Measurements from ENCODE around the gene ANO1. TPM values are rescaled to one million over a fixed set of nuclear protein-coding genes. Genes with fewer than 3 reads are reported as not detected.

Gene ANO1
- total RNA-seq, 6 experiments from 2014 or later: not detected

- no peaks in the 10 kb centered on the region for H3K4me1 Mint-ChIP-seq (ENCODE audit: low read depth)
- DNase-seq: no peak
- no peaks in the 10 kb centered on the region for H3K9me3 Mint-ChIP-seq
- H3K4me3 Mint-ChIP-seq: no peak overlapping the region
- H3K27ac Mint-ChIP-seq: no peak overlapping the region
- TF ChIP-seq, protein P1, sequence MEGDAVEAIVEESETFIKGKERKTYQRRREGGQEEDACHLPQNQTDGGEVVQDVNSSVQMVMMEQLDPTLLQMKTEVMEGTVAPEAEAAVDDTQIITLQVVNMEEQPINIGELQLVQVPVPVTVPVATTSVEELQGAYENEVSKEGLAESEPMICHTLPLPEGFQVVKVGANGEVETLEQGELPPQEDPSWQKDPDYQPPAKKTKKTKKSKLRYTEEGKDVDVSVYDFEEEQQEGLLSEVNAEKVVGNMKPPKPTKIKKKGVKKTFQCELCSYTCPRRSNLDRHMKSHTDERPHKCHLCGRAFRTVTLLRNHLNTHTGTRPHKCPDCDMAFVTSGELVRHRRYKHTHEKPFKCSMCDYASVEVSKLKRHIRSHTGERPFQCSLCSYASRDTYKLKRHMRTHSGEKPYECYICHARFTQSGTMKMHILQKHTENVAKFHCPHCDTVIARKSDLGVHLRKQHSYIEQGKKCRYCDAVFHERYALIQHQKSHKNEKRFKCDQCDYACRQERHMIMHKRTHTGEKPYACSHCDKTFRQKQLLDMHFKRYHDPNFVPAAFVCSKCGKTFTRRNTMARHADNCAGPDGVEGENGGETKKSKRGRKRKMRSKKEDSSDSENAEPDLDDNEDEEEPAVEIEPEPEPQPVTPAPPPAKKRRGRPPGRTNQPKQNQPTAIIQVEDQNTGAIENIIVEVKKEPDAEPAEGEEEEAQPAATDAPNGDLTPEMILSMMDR (IDR thresholded peaks at IDR 0.05): no peak
- H3K36me3 Mint-ChIP-seq (ENCODE audit: low read depth): no peaks in the 10 kb centered on the region
- peaks cover 50% of the 10 kb centered on the region for H3K27me3 Mint-ChIP-seq (ENCODE audit: insufficient read depth)
These were observed 104.9 kb downstream of the ANO1 start for GRCh38 chr11:70183032-70183431.

GRCh38 chr11:70183483-70184176 lies 105.5 kb downstream of the ANO1 start:
- Mint-ChIP-seq H3K4me1 (ENCODE audit: low read depth) (no peaks in the 10 kb centered on the region), H3K27me3 (ENCODE audit: insufficient read depth) (peaks cover 50% of the 10 kb centered on the region), H3K4me3 (no peak overlapping the region), H3K27ac (no peak overlapping the region), H3K9me3 (no peaks in the 10 kb centered on the region), H3K36me3 (ENCODE audit: low read depth) (no peaks in the 10 kb centered on the region)
- TF ChIP-seq, protein P1 (IDR thresholded peaks at IDR 0.05): no peak
- no peak for DNase-seq

DNA sequence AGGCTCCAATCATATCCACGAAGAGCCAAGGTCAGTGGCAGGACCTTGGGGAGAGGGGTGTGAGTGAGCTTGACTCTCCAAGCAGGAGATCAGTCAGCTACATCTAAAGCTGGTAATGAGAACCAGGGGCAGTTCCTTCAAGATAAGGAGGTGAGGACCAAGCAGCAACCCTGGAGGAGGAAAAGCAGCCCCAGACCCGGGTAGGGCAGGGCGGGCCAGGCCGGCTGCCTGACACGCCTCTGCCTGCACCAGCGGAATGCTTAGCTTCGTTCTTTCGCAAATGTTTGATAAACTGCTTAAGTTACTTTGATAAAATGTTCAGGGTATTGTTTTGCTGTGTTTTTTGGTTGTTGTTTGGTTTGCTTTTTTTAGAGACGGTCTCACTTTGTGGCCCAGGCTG lies 106.3 kb downstream of the ANO1 start:
- TF ChIP-seq, protein P1 (IDR thresholded peaks at IDR 0.05): no peak
- no peaks in the 10 kb centered on the region for H3K9me3 Mint-ChIP-seq
- H3K36me3 Mint-ChIP-seq (ENCODE audit: low read depth): no peaks in the 10 kb centered on the region
- H3K4me1 Mint-ChIP-seq (ENCODE audit: low read depth): no peaks in the 10 kb centered on the region
- H3K27me3 Mint-ChIP-seq (ENCODE audit: insufficient read depth): peaks cover 46% of the 10 kb centered on the region
- DNase-seq: no peak
- H3K4me3 Mint-ChIP-seq: no peak overlapping the region
- H3K27ac Mint-ChIP-seq: no peak overlapping the region

- Mint-ChIP-seq H3K36me3 (ENCODE audit: low read depth) (no peaks in the 10 kb centered on the region), H3K27me3 (ENCODE audit: insufficient read depth) (peaks cover 39% of the 10 kb centered on the region), H3K27ac (no peak overlapping the region), H3K9me3 (no peaks in the 10 kb centered on the region), H3K4me3 (no peak overlapping the region), H3K4me1 (ENCODE audit: low read depth) (no peaks in the 10 kb centered on the region)
- TF ChIP-seq, protein P1 (IDR thresholded peaks at IDR 0.05): no peak
- DNase-seq: no peak
These were observed 107.4 kb downstream of the ANO1 start for GRCh38 chr11:70185348-70186055.

DNA sequence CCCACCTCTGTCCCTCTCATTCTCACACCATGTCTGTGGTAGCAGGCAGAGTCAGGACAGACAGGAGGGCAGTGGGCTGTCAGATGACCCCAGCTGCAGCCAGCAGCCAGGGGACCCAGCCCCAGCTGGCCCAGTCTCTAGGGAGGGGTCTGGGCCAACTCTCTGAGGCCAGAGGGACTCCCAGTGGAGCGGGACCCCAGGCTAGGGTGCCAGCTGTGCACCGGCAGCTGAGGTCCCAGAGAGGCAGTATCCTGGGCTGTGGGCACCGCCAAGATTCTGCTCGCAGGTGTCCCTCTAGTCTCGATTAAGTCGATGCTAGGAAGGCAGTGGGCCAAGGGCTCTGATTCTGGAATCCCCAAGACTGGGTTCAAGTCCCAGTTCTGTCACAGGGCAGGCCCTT lies 108.3 kb downstream of the ANO1 start:
- no peaks in the 10 kb centered on the region for H3K36me3 Mint-ChIP-seq (ENCODE audit: low read depth)

More for the DNA sequence above, 108.3 kb downstream of the ANO1 start:
- peaks cover 31% of the 10 kb centered on the region for H3K27me3 Mint-ChIP-seq (ENCODE audit: insufficient read depth)
- no peak for DNase-seq
- TF ChIP-seq, protein P1 (IDR thresholded peaks at IDR 0.05): no peak
- no peak overlapping the region for H3K4me3 Mint-ChIP-seq
- no peaks in the 10 kb centered on the region for H3K9me3 Mint-ChIP-seq
- H3K4me1 Mint-ChIP-seq (ENCODE audit: low read depth): no peaks in the 10 kb centered on the region
- H3K27ac Mint-ChIP-seq: no peak overlapping the region

Measured in HFFc6 (cell line).